Measurements from ENCODE around the gene DYSF.

DYSF gene

DNA sequence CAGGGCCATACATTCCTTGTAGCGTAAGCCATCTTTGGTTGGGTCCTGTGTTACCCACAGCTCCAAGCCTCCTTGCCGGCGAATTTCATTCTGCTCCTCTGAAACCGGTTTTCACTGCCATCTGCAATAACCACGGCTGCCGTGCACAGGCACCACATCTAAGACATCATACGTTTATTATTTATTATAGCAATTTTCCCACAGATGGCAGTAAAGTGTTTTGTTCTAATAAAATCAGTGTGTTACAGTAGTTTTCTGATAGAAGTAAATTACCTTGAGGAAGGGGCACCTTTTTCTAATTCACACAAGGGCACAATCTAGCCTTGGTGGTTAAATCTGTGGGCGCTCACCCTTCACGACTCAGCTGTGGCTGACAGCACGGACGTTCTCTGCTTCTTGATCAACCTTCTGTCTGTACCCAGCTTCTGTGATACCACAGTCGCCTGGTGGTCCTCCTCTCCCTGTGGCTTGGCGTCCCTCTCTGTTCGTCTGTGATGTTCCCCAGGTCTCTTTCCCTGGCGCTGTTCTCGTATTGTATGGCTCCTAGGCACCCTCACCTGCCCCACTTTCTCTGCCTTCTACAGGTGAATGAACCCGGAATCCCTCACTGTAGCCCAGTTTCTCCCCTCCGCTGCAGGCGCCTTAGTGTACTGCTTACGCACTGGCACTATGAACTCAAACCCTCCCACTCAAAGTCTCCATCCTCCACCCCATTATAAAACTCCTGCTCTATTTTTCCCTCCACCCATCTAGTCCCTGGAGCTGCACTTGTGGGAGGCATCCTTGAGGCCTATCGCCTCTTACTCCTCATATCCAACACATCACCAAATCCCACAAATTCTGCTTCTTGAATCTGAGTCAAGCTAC, 236.8 kb downstream of the DYSF start:
- no peak for DNase-seq (ENCODE audit: low spot score in 2 of 2)
- Histone ChIP-seq H3K4me3 (no peak overlapping the region), H3K27me3 (ENCODE audit: low read depth) (no peaks in the 10 kb centered on the region), H3K9me3 (no peaks in the 10 kb centered on the region), H3K4me1 (no peaks in the 10 kb centered on the region), H3K36me3 (replicated peaks) (no peaks in the 10 kb centered on the region)
- in situ Hi-C loops (cut with MboI; ENCODE audit: low sequenced_read_pairs): no loop called here

DNA sequence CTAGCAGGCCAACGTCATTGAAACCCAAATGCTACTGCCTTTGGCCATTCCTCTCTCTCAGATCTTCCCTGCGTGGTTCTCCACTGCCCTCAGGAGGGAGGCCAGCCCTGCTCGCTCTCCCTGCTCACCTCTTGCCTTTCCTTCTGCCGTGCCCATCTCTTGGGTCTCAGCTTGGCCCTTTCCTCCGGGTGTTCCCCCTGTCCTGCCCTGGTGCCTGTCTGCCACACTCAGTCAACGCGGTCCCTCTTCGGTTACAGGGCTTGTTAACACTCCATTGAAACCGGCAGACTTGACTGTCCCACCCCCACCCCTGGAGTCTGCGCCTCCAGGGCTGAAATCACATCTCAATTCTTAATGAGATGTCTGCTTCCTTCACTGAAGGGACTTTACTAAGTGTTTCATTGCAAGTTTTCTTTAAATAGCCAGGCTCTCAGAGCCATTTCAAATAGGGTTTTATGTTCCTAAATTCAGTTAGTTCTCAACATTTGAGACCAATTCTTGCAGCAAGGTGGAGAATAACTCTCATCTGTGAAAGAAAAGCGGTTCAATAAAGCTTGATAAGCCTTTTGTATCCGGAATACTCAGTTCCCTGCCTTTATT, 237.6 kb downstream of the DYSF start:
- no peak for DNase-seq (ENCODE audit: low spot score in 2 of 2)
- Histone ChIP-seq H3K4me3 (no peak overlapping the region), H3K36me3 (replicated peaks) (no peaks in the 10 kb centered on the region), H3K4me1 (no peaks in the 10 kb centered on the region), H3K27me3 (ENCODE audit: low read depth) (no peaks in the 10 kb centered on the region), H3K9me3 (no peaks in the 10 kb centered on the region)
- in situ Hi-C loops (cut with MboI; ENCODE audit: low sequenced_read_pairs): no loop called here

GRCh38 chr2:71691747-71692441, 238.5 kb downstream of the DYSF start:
- Histone ChIP-seq H3K27me3 (ENCODE audit: low read depth) (no peaks in the 10 kb centered on the region), H3K36me3 (replicated peaks) (no peaks in the 10 kb centered on the region), H3K4me1 (no peaks in the 10 kb centered on the region), H3K4me3 (no peak overlapping the region), H3K9me3 (no peaks in the 10 kb centered on the region)
- in situ Hi-C loops (cut with MboI; ENCODE audit: low sequenced_read_pairs): no loop called here
- DNase-seq (ENCODE audit: low spot score in 2 of 2): no peak

DNA sequence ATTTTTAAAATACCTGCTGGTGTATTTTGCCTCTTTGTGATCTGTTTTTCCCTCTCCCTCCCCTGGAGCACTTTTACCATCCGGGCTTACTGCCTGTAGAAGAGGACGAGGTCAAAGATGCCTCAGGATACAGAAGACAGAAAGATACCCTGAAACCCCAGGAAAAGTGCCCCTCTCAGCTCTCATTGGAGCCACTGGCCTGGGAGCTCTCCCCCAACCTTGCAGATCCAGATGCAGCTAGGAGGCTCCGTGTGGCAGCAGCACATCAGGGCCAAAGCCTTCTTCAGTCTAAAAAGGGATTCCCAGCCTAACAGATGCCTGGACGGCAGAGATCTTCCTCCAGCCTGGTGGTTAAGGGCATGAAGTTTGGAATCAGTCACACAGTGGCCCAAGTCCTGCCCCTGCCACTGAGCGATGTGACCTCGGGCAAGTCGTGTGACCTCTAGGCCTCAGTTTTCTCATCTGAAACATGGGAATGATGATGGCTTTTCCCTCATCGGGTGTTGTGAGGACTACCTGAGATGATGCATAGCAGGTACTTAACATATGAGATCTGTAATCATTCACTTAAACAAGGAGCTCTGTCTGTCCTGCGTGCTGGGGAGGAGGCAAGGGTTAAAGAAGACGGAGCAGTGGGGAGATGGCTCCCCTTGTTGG, 239.4 kb downstream of the DYSF start:
- no peaks in the 10 kb centered on the region for H3K4me1 ChIP-seq
- DNase-seq (ENCODE audit: low spot score in 2 of 2): no peak
- no peak overlapping the region for H3K4me3 ChIP-seq
- H3K36me3 ChIP-seq (replicated peaks): no peaks in the 10 kb centered on the region
- H3K9me3 ChIP-seq: no peaks in the 10 kb centered on the region
- no peaks in the 10 kb centered on the region for H3K27me3 ChIP-seq (ENCODE audit: low read depth)
- in situ Hi-C loops (cut with MboI; ENCODE audit: low sequenced_read_pairs): no loop called here

DNA sequence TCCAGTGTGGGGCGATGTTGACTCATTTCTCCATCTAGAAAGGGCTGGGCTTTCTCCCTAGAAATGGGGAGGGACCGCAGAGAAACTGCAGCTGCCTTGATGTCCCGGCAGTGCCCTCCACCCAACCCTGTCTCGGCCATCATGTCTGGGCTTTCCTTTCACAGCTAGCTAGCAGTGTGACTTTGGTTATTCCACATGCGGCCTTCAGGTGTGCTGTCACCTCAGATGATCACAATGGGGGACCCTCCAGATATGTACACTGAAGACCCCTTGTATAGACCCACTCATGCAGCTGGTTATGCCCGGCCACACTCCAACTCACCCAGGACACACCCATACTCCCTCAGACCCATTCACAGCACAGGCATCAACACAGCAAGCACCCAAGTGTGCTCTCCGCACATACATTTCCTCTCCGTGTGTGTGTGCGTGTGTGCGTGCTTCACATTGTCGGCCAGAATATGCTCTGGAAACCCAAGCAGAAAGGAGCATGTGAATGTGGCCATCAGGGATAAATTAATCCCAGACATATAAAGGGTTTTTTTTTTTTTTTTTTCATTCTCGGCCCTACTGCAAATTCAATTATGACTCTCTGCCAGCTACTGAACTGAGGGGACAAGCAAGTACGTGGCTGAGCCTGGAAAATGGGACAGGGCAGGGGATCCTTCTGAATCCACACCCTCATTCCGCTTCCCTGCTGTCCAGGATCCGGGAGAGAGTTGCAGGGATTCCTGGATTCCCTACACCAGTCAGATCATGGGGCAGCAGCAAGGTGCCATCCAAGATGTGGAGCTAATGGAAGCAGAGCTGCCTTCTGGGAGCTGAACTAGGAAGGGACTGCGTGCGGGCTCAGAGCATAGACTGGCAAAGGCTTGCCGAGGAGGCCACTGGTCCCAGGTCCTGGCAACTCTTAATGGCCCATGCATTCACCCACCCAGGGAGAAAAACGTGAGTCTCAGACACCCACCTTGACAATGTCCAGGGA, 240.2 kb downstream of the DYSF start:
- in situ Hi-C loops (cut with MboI; ENCODE audit: low sequenced_read_pairs): no loop called here
- Histone ChIP-seq H3K4me1 (no peaks in the 10 kb centered on the region), H3K4me3 (no peak overlapping the region), H3K36me3 (replicated peaks) (no peaks in the 10 kb centered on the region), H3K27me3 (ENCODE audit: low read depth) (no peaks in the 10 kb centered on the region), H3K9me3 (no peaks in the 10 kb centered on the region)
- DNase-seq (ENCODE audit: low spot score in 2 of 2): no peak

GRCh38 chr2:71694501-71695234, 241.3 kb downstream of the DYSF start:
- DNase-seq (ENCODE audit: low spot score in 2 of 2): no peak
- H3K4me1 ChIP-seq: no peaks in the 10 kb centered on the region
- no peaks in the 10 kb centered on the region for H3K27me3 ChIP-seq (ENCODE audit: low read depth)
- H3K9me3 ChIP-seq: no peaks in the 10 kb centered on the region
- in situ Hi-C loops (cut with MboI; ENCODE audit: low sequenced_read_pairs): no loop called here
- H3K36me3 ChIP-seq (replicated peaks): no peaks in the 10 kb centered on the region
- H3K4me3 ChIP-seq: no peak overlapping the region

DNA sequence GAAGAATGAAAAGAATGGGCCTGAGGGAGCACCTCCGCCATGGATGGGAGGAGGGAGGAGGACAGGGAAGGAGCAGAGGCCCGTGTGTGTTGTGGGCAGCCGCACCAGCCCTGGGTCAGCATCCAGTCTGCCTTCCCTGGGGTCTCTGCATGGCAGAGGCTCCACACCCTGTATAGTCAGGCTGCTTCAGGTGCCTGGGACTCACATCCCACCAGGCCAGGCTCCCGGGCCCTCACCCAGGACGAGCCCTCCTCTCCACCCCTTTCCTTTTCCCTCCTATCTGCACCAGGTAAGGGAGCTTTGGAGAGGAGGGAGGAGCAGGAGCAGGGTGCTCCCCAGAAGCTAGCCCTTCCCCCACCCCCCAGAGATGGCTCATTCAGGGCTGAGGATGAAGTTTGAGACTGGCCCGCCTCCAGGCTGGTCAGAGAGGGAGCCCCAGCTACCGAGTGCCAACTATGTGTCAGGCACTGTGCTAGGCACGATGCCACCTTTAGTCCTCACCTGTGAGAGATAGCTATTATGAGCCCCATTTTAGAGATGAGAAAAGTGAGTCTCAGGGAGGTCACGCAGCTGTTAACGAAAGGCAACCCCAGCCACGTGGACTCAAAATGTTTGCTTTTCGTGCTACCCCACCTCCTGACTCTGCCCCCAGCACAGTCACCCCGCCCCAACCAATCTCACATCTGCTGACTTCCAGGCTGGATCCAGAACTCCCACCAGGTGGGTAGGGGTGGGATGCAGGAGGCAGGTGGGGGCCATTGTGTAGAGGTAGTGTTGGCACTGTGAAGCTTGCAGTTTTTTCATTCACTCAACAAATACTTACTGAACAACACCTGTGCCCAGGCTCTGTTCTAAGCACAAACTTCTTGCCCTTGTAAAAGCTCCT, 242.1 kb downstream of the DYSF start:
- Histone ChIP-seq H3K4me3 (no peak overlapping the region), H3K27me3 (ENCODE audit: low read depth) (no peaks in the 10 kb centered on the region), H3K36me3 (replicated peaks) (no peaks in the 10 kb centered on the region), H3K9me3 (no peaks in the 10 kb centered on the region), H3K4me1 (no peaks in the 10 kb centered on the region)
- in situ Hi-C loops (cut with MboI; ENCODE audit: low sequenced_read_pairs): no loop called here
- DNase-seq (ENCODE audit: low spot score in 2 of 2): no peak

GRCh38 chr2:71696381-71696780, 243.0 kb downstream of the DYSF start:
- Histone ChIP-seq H3K4me3 (no peak overlapping the region), H3K4me1 (no peaks in the 10 kb centered on the region), H3K9me3 (no peaks in the 10 kb centered on the region), H3K27me3 (ENCODE audit: low read depth) (no peaks in the 10 kb centered on the region), H3K36me3 (replicated peaks) (no peaks in the 10 kb centered on the region)
- no peak for DNase-seq (ENCODE audit: low spot score in 2 of 2)
- in situ Hi-C loops (cut with MboI; ENCODE audit: low sequenced_read_pairs): no loop called here

GRCh38 chr2:71697106-71698004, 244.0 kb downstream of the DYSF start:
- H3K4me3 ChIP-seq: no peak overlapping the region
- no peaks in the 10 kb centered on the region for H3K9me3 ChIP-seq
- H3K27me3 ChIP-seq (ENCODE audit: low read depth): no peaks in the 10 kb centered on the region
- H3K36me3 ChIP-seq (replicated peaks): no peaks in the 10 kb centered on the region
- H3K4me1 ChIP-seq: no peaks in the 10 kb centered on the region
- in situ Hi-C loops (cut with MboI; ENCODE audit: low sequenced_read_pairs): no loop called here
- DNase-seq (ENCODE audit: low spot score in 2 of 2): no peak

- no peaks in the 10 kb centered on the region for H3K4me1 ChIP-seq
- H3K27me3 ChIP-seq (ENCODE audit: low read depth): no peaks in the 10 kb centered on the region
- no peak overlapping the region for H3K4me3 ChIP-seq
- no peaks in the 10 kb centered on the region for H3K9me3 ChIP-seq
- no peak for DNase-seq (ENCODE audit: low spot score in 2 of 2)
- in situ Hi-C loops (cut with MboI; ENCODE audit: low sequenced_read_pairs): no loop called here
- no peaks in the 10 kb centered on the region for H3K36me3 ChIP-seq (replicated peaks)
These were observed 246.1 kb downstream of the DYSF start for GRCh38 chr2:71699428-71699827.

GRCh38 chr2:71700041-71700657, 246.8 kb downstream of the DYSF start:
- in situ Hi-C loops (cut with MboI; ENCODE audit: low sequenced_read_pairs): no loop called here
- Histone ChIP-seq H3K9me3 (no peaks in the 10 kb centered on the region), H3K27me3 (ENCODE audit: low read depth) (no peaks in the 10 kb centered on the region), H3K4me1 (no peaks in the 10 kb centered on the region), H3K36me3 (replicated peaks) (no peaks in the 10 kb centered on the region), H3K4me3 (no peak overlapping the region)
- DNase-seq (ENCODE audit: low spot score in 2 of 2): no peak

Data from HAP-1 (cell line).